ENCODE results near the gene CASZ1. TPM values are rescaled to one million over a fixed set of nuclear protein-coding genes. Genes with fewer than 3 reads are reported as not detected.

CASZ1 gene
- total and polyA plus RNA-seq, 2 donors (not counting 3 experiments of a cell fraction or from before 2014, with no cell fraction given), result 1.5 to 5.2 TPM

DNA sequence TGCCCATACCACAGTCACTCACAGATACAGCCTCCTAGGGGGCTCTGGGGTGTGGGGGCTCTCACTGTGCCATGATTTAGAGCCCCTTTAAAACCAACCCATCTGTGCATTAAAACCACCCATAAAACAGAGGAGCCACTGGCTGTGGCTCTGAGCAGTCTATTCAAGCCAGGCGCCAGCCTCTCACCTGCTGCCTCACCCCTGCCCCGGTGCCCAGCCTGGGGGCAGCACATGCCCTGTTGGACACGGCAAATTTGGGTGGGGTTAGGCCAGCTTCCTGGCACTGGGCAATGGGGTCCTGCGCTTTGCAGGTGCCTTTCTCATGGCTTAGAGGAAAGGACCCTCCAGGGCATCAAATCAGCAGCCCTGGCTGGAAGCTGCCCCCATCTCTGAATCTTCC is 73.1 kb downstream of the CASZ1 start:
- dilution Hi-C loops (cut with MboI; ENCODE audit: extremely low pct_ligation_motif_present, low sequenced_read_pairs) (no loop called here), intact Hi-C loops (cut with micrococcal nuclease) (no loop called here)
- Histone ChIP-seq H3K4me2 (ENCODE audit: insufficient read depth, low read length) (no peak overlapping the region), H3K9ac (replicated peaks; ENCODE audit: extremely low read depth, insufficient read depth, low read length) (no peak overlapping the region), H3K27ac (ENCODE audit: insufficient read depth, low read depth, low read length) (no peak overlapping the region), H3K79me2 (ENCODE audit: control insufficient read depth, insufficient read depth, low read length) (no peaks in the 10 kb centered on the region), H3K4me1 (ENCODE audit: control insufficient read depth, extremely low read depth, insufficient read depth, low read length) (no peaks in the 10 kb centered on the region), H4K20me1 (replicated peaks; ENCODE audit: control insufficient read depth, extremely low read depth, insufficient read depth, low read length) (no peaks in the 10 kb centered on the region), H3K9me3 (replicated peaks; ENCODE audit: control insufficient read depth, insufficient read depth, low read length) (no peaks in the 10 kb centered on the region), H3K9me1 (replicated peaks; ENCODE audit: control insufficient read depth, extremely low read depth, insufficient read depth, low read length) (no peaks in the 10 kb centered on the region), H3K27me3 (ENCODE audit: control insufficient read depth in 2 of 2, insufficient read depth in 2 of 2, low read length in 2 of 2) (no peaks in the 10 kb centered on the region), H2AFZ (ENCODE audit: low read depth, low read length) (no peak overlapping the region), H3K36me3 (ENCODE audit: control insufficient read depth in 2 of 2, extremely low read depth in 1 of 2, insufficient read depth in 2 of 2, low read length in 2 of 2) (no peaks in the 10 kb centered on the region), H3K4me3 (replicated peaks in 1 of 3; ENCODE audit: insufficient read depth in 1 of 3, low read depth in 1 of 3, low read length in 3 of 3) (no peak overlapping the region)
- POLR2A ChIA-PET, result no interaction called here
- CTCF ChIA-PET, result interaction anchor here (1.8 kb wide), 1 partner anchor 216 kb away, joined by 4 read pairs; no protein-coding TSS in a partner anchor
- no peak for TF ChIP-seq GATA2 (IDR thresholded peaks at IDR 0.05; ENCODE audit: insufficient read depth, insufficient read length, low read depth, low read length)
- no peak for TF ChIP-seq FOS (IDR thresholded peaks at IDR 0.05; ENCODE audit: borderline replicate concordance, insufficient read depth, low read length)
- TF ChIP-seq, protein P1, sequence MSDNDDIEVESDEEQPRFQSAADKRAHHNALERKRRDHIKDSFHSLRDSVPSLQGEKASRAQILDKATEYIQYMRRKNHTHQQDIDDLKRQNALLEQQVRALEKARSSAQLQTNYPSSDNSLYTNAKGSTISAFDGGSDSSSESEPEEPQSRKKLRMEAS (IDR thresholded peaks at IDR 0.05; ENCODE audit: insufficient read depth, insufficient read length), result no peak
- no peak for TF ChIP-seq JUN (IDR thresholded peaks at IDR 0.05; ENCODE audit: borderline replicate concordance, insufficient read depth, insufficient read length, low read depth)
- TF ChIP-seq POLR2AphosphoS5 (IDR thresholded peaks at IDR 0.05; ENCODE audit: insufficient read depth, low read depth, low read length), result no peak
- no peak for TF ChIP-seq MYC (IDR thresholded peaks at IDR 0.05; ENCODE audit: low read depth, low read length)
- TF ChIP-seq, protein P2, sequence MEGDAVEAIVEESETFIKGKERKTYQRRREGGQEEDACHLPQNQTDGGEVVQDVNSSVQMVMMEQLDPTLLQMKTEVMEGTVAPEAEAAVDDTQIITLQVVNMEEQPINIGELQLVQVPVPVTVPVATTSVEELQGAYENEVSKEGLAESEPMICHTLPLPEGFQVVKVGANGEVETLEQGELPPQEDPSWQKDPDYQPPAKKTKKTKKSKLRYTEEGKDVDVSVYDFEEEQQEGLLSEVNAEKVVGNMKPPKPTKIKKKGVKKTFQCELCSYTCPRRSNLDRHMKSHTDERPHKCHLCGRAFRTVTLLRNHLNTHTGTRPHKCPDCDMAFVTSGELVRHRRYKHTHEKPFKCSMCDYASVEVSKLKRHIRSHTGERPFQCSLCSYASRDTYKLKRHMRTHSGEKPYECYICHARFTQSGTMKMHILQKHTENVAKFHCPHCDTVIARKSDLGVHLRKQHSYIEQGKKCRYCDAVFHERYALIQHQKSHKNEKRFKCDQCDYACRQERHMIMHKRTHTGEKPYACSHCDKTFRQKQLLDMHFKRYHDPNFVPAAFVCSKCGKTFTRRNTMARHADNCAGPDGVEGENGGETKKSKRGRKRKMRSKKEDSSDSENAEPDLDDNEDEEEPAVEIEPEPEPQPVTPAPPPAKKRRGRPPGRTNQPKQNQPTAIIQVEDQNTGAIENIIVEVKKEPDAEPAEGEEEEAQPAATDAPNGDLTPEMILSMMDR (IDR thresholded peaks at IDR 0.05; ENCODE audit: extremely low read depth in 1 of 2, insufficient read depth in 1 of 2, low read depth in 1 of 2, low read length in 2 of 2), result no peak
- TF ChIP-seq POLR2A (IDR thresholded peaks at IDR 0.05; ENCODE audit: low read depth, low read length), result no peak
- no peak for TF ChIP-seq EZH2 (IDR thresholded peaks at IDR 0.05; ENCODE audit: borderline replicate concordance, low read depth, low read length, severe bottlenecking)
- BruUV-seq (replicated peaks), result no TSS peak
- no peak for DNase-seq (ENCODE audit: low read depth, low spot score)
- FAIRE-seq, result no peak
